Fibroblast of lung (primary cell): Measurements from ENCODE around the gene TTC23.

Source experiments
- EZH2 ChIP-seq: IDR thresholded peaks from 2 replicates; pipeline ENCODE4 v1.5.1; 2012; ENCODE audit warnings: low read length, control low read depth, mild to moderate bottlenecking; ENCODE audit errors: missing control alignments
- TF ChIP-seq, protein P1 (sequence below), 2 donors: IDR thresholded peaks in 1 of 2; conservative IDR thresholded peaks in 1 of 2; 1 replicate in 1 of 2; 2 replicates in 1 of 2; pipeline ENCODE4 v1.5.1; 2011 to 2012; ENCODE audit warnings: low read length in 2 of 2, control low read depth in 1 of 2, inconsistent platforms in 1 of 2, low read depth in 1 of 2, mild to moderate bottlenecking in 1 of 2

DNA sequence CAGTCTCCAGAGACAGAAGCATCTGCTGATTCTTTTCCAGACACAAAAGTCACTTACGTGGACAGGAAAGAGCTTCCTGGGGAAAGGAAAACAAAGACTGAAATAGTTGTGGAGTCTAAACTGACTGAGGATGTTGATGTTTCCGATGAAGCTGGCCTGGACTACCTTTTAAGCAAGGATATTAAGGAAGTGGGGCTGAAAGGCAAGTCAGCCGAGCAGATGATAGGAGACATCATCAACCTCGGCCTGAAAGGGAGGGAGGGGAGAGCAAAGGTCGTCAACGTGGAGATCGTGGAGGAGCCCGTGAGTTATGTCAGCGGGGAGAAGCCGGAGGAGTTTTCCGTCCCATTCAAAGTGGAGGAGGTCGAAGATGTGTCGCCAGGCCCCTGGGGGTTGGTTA, 119.1 kb downstream of the TTC23 start:
- TF ChIP-seq, protein P1, sequence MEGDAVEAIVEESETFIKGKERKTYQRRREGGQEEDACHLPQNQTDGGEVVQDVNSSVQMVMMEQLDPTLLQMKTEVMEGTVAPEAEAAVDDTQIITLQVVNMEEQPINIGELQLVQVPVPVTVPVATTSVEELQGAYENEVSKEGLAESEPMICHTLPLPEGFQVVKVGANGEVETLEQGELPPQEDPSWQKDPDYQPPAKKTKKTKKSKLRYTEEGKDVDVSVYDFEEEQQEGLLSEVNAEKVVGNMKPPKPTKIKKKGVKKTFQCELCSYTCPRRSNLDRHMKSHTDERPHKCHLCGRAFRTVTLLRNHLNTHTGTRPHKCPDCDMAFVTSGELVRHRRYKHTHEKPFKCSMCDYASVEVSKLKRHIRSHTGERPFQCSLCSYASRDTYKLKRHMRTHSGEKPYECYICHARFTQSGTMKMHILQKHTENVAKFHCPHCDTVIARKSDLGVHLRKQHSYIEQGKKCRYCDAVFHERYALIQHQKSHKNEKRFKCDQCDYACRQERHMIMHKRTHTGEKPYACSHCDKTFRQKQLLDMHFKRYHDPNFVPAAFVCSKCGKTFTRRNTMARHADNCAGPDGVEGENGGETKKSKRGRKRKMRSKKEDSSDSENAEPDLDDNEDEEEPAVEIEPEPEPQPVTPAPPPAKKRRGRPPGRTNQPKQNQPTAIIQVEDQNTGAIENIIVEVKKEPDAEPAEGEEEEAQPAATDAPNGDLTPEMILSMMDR (conservative IDR thresholded peaks at IDR 0.05 in 1 of 2, IDR thresholded peaks at IDR 0.05 in 1 of 2; ENCODE audit: low read depth in 1 of 2, low read length in 2 of 2) = no peak
- TF ChIP-seq EZH2 = no peak
